Fibroblast of upper back skin (primary cell): Measurements from ENCODE around the gene FBXL7.

Source experiments
- DNase-seq: peaks from one replicate; pipeline ENCODE4 v3.0.0-alpha.2; 2013

FBXL7 gene

DNA sequence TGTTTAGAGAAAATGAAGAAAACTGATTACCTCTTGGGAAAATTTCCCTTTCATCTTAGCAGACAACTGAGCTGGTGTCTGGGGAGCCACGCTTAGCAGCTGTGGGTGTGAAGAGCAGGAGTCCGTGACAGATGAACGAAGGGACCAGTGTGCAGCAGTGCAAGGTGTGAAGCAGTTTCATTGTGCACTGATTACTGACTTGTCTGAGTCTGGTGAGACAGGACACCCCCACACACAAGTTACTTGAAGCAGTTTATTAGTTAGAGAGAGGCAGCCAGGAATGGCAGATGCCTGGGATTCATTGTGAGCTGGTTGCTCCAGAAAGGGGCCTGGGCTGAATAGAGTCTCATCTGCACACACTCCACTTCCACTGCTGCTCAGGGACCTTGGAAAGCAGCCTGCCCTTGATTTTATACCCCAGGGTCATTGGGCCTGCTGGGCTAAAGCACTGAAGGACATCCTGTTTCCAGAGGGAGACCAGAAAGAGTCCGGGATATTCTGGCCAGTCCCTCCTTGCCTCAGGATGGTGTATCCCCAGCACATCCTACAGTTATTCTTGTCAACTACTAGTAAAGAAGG is 47.4 kb downstream of the FBXL7 start:
- no peak for DNase-seq

DNA sequence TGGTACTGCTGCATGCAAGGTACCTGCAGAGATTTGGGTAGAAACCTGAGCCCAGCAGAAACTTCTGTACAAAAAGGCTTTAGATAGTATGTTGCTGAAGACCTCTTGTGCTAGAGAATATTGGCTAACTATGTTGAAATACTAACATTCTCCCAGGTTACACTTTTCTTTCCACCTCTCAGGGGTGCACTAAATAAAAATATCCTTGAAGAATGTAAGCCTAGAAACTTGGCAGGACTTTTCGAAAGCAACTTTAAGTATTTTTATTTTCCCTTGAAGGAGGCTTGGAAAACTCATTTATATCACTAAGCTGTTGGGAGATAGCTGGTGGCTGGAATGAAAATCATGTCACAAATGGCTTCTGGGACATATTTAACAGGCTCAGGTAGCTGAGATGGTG is 50.0 kb downstream of the FBXL7 start:
- no peak for DNase-seq

DNA sequence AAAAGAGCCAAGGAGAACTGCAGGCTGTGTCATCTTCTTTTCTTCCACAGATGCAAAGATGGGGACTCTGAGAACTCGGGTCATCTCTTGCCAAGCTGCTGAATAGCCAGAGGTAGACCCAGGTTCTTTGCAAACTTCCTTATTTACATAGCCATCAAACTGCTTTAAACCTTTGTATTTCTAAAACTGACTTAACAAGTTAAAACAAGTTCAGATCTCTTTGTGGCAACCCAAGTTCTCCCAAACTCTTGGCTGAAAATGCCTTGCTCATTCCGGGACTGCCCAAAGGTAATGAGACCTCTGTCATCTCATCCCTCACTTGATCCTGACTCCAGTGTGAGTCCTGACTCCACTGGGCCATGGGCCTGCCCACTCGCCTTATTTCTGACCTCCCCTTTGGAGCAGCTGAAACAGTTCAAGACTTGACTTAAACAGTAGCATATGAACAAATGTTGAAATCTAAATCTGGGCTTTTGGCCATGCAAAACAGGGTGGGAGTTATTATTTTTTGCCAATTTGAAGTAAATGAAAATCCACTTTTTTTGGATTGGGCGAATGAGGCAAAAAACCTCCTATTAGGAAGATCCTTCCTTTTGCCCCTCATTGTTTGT is 50.6 kb downstream of the FBXL7 start:
- peak; percentile 41 for DNase-seq

DNA sequence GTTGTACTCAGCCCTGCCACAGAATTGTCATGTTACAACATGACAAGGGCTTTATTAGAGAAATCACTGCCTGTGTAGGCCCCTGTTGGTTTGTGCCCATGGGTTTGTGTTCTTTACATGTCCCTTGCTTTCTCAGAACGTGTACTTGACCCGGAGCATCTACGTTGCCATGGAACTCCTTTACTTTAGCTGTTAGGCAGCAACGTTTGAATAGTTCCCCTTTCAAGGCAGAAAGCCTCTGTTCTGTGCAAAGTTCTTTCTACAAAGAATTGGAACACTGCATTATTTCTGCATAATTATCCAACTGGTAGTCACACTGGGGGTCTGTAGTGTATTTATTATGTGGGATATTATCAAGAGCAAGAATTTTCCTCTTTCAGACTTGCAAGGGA is 51.1 kb downstream of the FBXL7 start:
- no peak for DNase-seq

DNA sequence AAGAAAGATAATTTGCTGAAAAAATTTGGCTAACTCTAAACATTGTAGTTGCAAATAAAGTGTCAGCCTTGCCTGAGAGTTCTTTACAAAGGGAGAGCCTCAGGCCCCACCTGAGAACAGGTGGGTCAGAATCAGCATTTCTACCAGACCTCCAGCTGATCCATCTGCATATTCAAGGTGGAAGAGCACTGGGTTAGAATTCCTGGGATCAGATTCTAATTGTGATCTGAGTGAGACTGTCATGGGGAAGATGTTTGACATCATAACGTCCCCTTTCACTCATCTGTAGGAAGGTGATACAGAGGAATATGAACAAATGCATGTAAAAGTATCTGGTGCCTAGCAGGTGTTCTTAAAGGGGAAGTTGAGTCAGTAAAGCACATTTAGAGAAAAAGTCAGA is 54.6 kb downstream of the FBXL7 start:
- no peak for DNase-seq

DNA sequence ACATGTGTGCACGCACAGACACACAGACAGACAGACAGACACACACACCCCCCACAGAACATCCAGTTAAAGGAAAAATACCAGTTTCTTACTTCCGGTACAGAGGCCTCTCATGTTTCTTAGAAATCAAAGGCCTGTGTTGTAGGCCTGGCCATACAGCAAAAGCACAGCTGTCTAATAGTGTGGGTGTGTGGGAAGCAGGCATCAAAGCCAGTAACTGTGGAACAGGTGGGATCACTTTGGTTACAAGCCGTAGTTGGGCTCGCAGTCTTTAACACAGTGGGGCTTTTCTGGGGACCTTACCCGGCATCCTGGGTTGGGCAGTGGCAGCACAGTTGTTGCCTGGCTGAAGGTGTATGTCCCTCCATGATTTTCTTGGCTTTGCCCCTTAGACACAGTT is 55.2 kb downstream of the FBXL7 start:
- no peak for DNase-seq

DNA sequence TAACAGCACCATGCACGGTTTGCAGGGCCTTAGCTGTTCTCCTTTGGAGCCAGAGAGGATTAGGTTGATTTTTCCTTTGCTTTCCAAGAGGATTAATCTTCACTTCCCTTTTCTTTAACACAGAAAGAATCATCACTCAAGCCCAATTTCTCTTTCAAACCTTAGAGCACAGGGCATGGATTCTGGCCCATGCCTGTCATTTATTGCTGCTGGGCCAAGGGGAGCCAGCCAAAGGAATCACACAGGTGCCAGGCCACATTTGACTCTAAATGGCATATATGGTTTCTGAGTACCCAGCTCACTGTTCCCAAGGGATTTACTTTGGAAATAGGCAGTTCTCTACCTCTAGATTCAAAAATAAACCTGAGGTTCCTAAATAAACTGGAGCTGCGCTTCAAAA is 58.3 kb downstream of the FBXL7 start:
- no peak for DNase-seq

DNA sequence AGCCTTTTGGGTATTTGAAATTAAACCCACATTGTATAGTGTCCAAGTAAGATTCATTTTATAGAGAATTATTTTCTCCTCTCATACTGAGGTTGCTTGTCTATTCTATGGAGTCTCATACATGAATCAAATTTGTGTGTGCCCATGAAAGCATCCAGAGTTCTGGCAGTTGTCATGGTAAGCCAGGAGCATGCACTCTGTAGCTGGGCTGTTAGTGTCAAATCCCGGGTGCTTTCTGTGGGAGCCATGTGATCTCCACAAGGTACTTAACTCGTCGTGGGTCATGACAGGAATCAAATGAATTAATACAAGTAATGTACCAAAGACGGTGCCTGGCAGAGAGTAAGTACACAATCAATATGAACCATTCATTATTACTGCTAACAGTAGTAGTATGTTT is 58.7 kb downstream of the FBXL7 start:
- no peak for DNase-seq

DNA sequence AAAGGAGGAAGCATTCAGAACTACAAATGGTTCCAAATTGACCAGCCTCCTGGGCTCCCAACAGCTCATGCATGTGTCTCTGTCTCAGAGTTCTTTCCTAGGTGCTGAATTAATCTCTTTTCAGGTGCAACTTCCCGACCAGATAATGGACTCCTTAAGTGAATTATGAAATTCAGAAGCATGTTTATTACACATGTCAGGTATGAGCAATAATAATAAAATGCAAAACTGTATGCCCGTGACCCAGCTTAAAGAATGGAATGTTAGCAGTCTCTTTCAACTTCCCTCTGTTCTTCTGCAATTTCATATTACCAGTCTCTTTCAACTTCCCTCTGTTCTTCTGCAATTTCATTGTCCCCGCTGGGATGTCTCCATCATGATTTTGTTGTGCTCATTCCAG is 60.4 kb downstream of the FBXL7 start:
- peak; percentile 17 for DNase-seq

DNA sequence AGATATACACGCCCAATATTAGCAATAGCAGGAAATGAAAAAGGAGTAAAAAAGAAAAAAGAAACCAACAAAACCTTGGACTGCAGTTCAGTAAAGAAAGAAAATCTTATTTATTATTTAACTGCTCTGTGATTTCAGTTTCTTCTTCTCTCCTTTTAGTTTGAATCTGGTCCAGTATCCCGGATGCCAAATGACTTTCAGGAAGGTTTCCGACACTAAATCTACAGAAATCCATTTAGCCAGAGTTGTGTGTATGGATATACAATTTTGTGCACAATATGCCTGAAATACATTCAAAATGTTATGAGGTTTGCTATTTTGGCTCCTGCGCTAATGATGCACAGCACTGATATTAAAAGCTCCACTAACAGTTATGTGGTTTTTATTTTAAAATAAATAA is 64.5 kb downstream of the FBXL7 start:
- DNase-seq, result no peak

DNA sequence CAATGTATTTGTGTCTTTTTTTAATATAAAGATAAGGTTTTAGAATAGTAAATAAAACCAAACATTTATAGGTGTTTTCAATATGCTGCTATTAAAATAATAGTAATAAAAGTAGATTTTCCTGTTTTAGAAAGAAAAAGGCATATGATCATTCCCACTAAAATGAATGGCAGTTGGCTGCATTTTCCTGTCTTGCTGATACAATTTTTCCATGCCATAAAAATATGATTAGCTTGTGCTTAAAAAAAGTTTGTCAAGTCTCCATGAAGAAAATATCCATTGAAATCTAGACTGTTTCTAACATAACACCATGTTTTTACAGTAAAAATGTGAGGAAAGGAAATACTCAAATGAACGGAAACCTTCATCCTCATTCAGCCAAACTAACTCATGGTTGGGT is 65.0 kb downstream of the FBXL7 start:
- no peak for DNase-seq

DNA sequence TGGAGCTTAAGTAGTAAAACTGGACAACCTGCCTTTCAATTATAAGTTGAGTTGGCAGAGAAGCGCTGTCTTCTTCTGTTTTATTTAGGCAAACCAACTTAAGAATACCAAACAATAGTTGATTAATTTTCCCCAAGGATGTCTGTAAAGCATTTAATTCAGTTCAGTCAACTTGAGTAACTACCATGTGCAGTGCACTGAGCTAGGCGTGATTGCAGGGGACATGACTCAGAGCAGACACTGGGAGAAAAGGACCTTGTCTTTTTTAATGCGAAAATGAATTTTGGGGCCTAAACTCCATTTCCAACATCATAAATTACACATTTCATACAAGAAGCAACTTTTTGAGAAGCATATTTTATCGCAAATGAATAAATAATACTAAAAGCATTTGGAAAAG is 66.3 kb downstream of the FBXL7 start:
- peak; percentile 19 for DNase-seq

DNA sequence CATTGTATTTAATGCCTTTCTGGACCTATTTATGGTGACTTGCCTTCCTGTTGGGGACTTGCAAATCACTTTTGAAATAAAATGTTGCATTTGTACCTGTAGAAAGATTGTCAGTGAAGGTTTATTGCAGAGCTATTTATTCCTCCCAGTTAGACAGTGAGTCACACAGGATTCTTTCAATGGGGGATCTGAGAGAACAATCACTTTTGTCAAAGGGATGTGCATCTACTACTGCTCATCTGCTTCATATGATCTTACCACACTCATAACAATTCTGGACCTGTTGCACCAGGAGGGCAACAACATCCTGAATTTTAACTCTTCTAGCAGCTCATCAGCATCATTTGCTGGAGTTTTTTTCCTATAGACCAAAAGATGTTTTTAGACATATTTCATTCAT is 66.8 kb downstream of the FBXL7 start:
- DNase-seq, result peak; percentile 28

DNA sequence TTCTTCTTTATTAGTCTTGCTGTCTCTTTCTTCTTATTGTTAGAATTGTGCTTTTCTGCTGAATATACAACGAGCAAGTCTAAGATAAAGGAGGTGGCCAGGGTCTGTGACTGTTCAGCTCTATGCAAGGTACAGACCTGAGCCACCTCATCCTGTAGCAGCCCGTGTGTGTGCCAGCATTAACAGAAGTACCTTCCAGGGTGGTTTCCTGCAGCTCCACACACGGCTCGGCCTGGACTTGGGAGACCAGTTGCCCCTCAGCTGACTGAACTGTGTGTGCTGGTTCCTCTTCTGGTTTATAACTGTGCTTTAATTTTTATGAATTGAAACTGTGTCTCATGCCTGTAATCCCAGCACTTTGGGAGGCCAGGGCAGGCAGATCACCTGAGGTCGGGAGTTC is 70.5 kb downstream of the FBXL7 start:
- DNase-seq, result no peak

DNA sequence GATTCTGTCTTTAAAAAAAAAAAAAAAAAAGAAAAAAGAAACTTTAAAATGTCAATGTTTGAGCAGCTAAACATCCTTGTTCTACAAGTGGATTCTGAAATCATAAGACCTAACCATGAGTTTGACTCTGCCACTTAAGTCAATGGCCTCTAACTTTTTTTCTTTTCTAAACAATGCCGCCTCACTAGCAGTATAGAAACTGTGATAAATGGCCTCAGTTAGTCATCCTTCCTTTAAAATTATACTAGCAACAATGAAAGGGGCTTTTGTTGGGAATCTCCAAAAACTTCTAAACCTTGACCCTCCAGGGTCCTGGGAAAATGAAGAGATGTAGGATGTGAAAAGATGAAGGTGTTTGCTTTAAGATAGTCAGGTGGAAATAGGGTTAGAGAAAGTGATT is 71.1 kb downstream of the FBXL7 start:
- DNase-seq, result no peak

DNA sequence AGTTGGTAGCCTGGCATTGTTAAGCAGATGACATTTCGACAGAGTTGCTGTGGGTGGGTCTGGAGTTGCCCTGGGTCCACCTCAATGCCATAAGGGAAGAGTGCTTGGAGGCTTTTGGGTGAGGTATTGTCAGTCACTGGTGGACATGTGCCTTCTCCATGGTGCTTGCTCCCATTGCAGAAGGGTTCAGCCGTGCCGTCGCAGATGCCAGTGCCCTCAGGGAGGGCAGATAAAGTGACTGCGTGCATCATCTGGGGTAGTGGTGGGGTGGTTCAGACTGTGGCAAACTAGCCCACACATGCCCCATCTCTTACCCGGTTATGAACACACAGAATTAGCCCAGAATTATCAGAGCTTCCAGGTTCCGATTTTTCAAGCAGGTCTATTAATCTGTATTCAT is 71.6 kb downstream of the FBXL7 start:
- no peak for DNase-seq

DNA sequence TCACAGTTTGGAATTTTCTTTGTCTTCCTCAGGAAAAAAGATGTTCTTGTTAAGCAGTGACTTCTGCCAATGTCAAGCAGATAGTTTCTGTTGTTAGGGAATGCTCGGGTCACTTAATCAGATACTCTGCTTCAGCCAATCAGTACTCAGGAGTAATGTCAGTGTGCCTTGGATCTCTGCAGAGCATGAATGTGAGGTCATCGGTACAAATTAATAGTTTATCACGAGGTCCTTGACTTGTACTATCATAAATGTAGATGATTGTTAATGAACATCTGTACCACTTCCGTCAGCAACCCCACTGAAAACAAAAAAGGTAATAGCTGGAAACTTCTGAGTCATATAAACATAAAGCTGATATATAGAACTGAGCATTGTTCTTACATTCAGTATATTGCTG is 73.6 kb downstream of the FBXL7 start:
- no peak for DNase-seq

DNA sequence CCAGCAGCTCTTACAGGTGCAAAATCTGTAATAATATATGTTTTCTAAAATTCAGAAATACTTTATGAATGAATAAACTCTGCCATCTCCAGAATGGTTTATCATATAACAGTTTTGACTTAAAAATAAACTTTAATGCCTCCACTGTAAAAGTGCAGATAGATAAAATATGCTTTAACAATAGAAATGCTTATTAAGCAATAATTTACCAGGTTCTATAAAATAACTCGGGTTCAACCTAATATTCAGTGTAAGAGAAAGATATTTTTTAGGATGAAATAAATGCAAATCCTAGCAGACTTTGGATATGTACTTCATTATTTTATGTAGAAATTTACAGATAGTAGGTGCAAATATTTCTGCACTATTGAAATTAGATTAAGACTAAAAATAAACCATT is 74.1 kb downstream of the FBXL7 start:
- no peak for DNase-seq

DNA sequence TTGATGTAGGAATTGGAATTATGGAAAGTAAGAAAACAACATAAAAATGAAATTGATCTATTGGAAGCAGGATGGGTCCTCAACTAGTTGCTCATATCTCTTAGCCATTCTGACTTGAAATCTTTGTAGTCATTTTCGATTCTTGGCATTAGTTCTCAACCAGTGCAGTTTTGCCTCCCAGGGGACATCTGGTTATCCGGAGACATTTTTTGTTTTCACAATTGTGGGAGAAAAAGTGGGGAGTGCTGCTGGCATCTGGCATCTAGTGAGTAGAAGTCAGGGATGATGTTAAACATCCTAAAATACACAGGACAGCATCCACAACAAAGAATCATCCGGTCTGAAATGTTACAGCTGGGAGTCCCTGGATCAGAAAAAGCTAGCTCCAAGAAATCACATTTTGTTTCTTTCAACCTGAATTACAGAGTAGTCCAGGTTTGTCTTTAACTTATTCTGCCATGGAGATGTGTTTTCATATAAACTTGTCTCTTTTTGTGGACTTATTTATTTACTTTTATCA is 74.9 kb downstream of the FBXL7 start:
- DNase-seq, result peak; percentile 59

DNA sequence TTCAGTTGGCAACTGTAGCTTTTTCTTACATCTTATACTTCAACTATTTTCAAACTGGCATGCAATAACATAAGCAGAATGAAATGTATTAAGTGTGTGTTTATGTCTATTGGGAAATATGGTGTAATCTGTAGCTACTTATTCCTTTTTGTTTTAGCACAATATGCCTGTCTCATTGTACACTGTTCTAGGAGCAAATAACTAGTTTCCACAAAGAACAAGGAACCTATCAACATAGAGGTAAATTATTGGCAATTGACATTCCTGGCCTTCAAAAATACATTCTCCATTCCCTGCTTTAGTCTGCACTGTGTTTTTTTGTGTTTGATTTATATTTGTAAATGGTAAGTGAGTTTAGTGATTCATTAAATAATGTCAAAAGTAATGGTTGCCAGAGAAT is 75.7 kb downstream of the FBXL7 start:
- peak; percentile 74 for DNase-seq

DNA sequence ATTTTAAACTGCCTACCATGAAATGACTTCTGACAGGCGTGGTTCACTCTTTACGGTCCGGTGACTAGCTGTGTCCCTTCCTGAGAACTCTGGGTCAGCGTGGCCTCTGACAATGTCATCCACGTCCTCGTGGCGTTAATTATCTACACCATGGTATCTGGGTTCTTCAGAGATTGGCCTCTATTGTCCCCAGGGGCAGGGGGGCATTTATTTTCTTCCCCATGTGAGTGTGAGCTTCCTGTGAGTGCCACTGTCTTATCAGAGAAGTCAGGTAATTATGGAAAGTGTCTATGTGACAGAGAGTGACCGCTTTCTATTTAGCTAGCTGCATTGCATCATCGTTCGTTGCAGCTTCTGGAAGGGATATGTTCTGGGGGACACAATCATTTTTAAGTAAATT is 77.2 kb downstream of the FBXL7 start:
- no peak for DNase-seq

DNA sequence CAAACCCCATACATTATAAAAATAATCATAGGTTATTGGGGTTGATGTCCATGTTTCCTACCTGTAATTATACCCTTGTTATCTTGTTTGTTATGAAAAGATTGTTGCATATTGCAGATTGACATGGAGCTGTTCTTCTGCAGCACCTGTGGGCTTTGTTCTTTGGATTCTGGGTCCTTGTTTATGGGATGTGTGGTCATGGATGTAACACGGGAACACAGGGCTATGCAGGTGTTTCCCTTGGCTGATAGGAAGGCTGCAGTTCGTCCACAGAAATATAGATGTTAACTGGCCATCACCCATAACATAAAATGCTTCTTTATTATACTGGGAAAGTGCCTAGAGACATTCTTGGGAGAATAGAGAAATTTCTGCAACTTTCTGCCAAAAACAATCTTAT is 77.9 kb downstream of the FBXL7 start:
- DNase-seq, result no peak

DNA sequence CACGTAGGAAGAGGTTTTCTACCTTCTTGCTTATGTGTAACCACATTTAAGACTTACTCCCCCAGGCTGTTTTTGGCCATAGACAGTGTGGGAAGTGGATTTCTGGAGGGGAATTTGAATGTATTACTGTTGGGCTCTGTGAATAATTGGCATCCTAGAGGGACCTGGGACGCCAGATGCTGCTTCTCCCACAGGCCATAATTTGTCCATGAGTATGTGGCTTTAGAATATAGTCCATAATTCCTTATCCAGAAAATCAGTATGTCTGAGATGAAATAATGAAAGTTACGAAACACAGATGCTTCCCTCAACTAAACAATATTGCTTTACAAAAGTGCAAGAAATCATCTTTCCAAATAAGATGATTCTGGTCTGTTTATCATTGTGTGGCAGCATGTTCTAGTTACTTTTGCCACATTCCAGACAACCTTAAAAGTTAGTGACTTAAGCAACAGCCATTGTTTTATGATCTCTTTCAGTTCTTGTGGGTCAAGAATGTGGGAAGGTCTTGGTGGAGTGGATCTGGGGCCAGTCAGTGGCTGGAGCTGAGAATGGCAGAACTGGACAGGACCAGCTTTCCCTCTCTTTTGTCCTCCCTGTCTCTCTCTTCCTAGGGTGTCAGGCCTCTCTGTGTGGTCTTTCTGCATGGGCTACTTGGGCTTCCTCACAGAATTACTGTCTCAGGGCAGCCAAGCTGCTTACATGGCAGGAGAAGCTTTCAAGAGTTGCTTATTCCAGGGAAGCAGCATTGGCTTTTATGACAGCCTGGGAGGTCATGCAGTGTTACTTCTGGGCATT is 79.4 kb downstream of the FBXL7 start:
- no peak for DNase-seq

DNA sequence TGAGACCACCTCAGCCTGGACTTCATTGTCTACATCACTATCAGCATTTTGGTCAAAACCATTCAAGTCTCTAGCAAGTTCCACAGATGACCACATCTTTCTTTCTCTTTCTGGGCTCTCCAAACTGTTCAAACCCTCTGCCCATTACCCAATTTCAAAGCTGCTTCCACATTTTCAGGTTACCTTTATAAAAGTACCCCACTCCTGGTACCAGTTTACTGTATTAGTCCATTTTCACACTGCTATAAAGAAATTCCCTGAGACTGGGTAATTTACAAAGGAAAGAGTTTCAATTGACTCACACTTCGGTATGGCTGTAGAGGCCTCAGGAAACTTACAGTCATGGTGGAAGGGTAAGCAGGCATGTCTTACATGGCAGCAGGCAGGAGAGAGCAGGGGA is 84.5 kb downstream of the FBXL7 start:
- no peak for DNase-seq
